ENCODE results near the gene TAS2R1. TPM values are rescaled to one million over a fixed set of nuclear protein-coding genes. Genes with fewer than 3 reads are reported as not detected.

Gene TAS2R1
- polyA plus RNA-seq, 3 donors, result not detected

- Mint-ChIP-seq H3K4me3 (no peak overlapping the region), H3K27ac (no peak overlapping the region), H3K27me3 (ENCODE audit: low read depth in 3 of 3) (peaks cover 0 to 5% (median 0%) of the 10 kb centered on the region in 3 donors), H3K4me1 (no peaks in the 10 kb centered on the region), H3K9me3 (peaks cover 0 to 8% (median 2%) of the 10 kb centered on the region in 7 donors), H3K36me3 (no peaks in the 10 kb centered on the region)
- Histone ChIP-seq H3K27me3 (ENCODE audit: control insufficient read depth in 2 of 2, insufficient read depth in 2 of 2, low read length in 2 of 2) (no peaks in the 10 kb centered on the region), H2AFZ (ENCODE audit: insufficient read depth, low read depth, low read length, poor library complexity, severe bottlenecking) (no peak overlapping the region), H3K79me2 (ENCODE audit: insufficient read depth, low read length) (no peaks in the 10 kb centered on the region), H3K27ac (ENCODE audit: low read depth in 1 of 2, low read length in 2 of 2) (no peak overlapping the region), H3K4me1 (ENCODE audit: control insufficient read depth in 1 of 2, insufficient read depth in 2 of 2, low read length in 2 of 2) (no peaks in the 10 kb centered on the region), H3K4me3 (replicated peaks in 1 of 3; ENCODE audit: low read depth in 2 of 3, low read length in 3 of 3) (no peak overlapping the region), H3K36me3 (replicated peaks in 1 of 2; ENCODE audit: control insufficient read depth in 1 of 2, insufficient read depth in 2 of 2, low read length in 2 of 2) (no peaks in the 10 kb centered on the region), H3K9me3 (replicated peaks in 1 of 2; ENCODE audit: control insufficient read depth in 1 of 2, insufficient read depth in 1 of 2, low read length in 2 of 2) (peaks cover 0 to 3% of the 10 kb centered on the region in 2 donors), H3K9ac (ENCODE audit: insufficient read depth, low read length, poor library complexity, severe bottlenecking) (no peak overlapping the region), H4K20me1 (ENCODE audit: insufficient read depth, low read length) (no peaks in the 10 kb centered on the region), H3K4me2 (replicated peaks; ENCODE audit: extremely low read depth, low read length, poor library complexity, severe bottlenecking) (no peak overlapping the region)
- WGBS (ENCODE audit: insufficient coverage), result no CpG with 5 or more reads among the region's 2 CpGs
- DNase-seq, result no peak
- intact Hi-C loops (cut with micrococcal nuclease), result no loop called here
- TF ChIP-seq CTCF (IDR thresholded peaks at IDR 0.05), result no peak
Observed at GRCh38 chr5:9608093-9608492, 22.1 kb downstream of the TAS2R1 start.

GRCh38 chr5:9605041-9605838 lies 24.9 kb downstream of the TAS2R1 start:
- TF ChIP-seq CTCF (IDR thresholded peaks at IDR 0.05), result no peak
- Mint-ChIP-seq H3K27me3 (ENCODE audit: low read depth in 3 of 3) (peaks cover 0 to 6% (median 0%) of the 10 kb centered on the region in 3 donors), H3K4me1 (no peaks in the 10 kb centered on the region), H3K27ac (no peak overlapping the region), H3K36me3 (no peaks in the 10 kb centered on the region), H3K9me3 (peaks cover 0 to 11% (median 2%) of the 10 kb centered on the region in 7 donors), H3K4me3 (no peak overlapping the region)
- Histone ChIP-seq H3K4me2 (replicated peaks; ENCODE audit: extremely low read depth, low read length, poor library complexity, severe bottlenecking) (no peak overlapping the region), H3K9ac (ENCODE audit: insufficient read depth, low read length, poor library complexity, severe bottlenecking) (no peak overlapping the region), H3K27ac (ENCODE audit: low read depth in 1 of 2, low read length in 2 of 2) (no peak overlapping the region), H3K79me2 (ENCODE audit: insufficient read depth, low read length) (no peaks in the 10 kb centered on the region), H4K20me1 (ENCODE audit: insufficient read depth, low read length) (no peaks in the 10 kb centered on the region), H3K27me3 (ENCODE audit: control insufficient read depth in 2 of 2, insufficient read depth in 2 of 2, low read length in 2 of 2) (no peaks in the 10 kb centered on the region), H3K36me3 (replicated peaks in 1 of 2; ENCODE audit: control insufficient read depth in 1 of 2, insufficient read depth in 2 of 2, low read length in 2 of 2) (no peaks in the 10 kb centered on the region), H3K4me1 (ENCODE audit: control insufficient read depth in 1 of 2, insufficient read depth in 2 of 2, low read length in 2 of 2) (no peaks in the 10 kb centered on the region), H3K4me3 (replicated peaks in 1 of 3; ENCODE audit: low read depth in 2 of 3, low read length in 3 of 3) (no peak overlapping the region), H3K9me3 (replicated peaks in 1 of 2; ENCODE audit: control insufficient read depth in 1 of 2, insufficient read depth in 1 of 2, low read length in 2 of 2) (peaks cover 0 to 7% of the 10 kb centered on the region in 2 donors), H2AFZ (ENCODE audit: insufficient read depth, low read depth, low read length, poor library complexity, severe bottlenecking) (no peak overlapping the region)
- DNase-seq, result no peak
- intact Hi-C loops (cut with micrococcal nuclease), result no loop called here
- 87% methylated on average over 4 of the region's 6 CpGs for WGBS (ENCODE audit: insufficient coverage)
